GM23248 (cell line): ENCODE data around the gene JPT1. TPM values are rescaled to one million over a fixed set of nuclear protein-coding genes. Genes with fewer than 3 reads are reported as not detected.

Source experiments
- DNase-seq: peaks from one replicate; pipeline ENCODE4 v3.0.0-alpha.2; 2015
- H2AFZ ChIP-seq: fragments of 200-600 bp; sonication (generic); 2 replicates; pipeline ENCODE4 v1.6.1; 2016; ENCODE audit warnings: antibody characterized with exemption
- H3F3A ChIP-seq: fragments of 200-600 bp; sonication (generic); 2 replicates; pipeline ENCODE4 v1.6.1; 2016; ENCODE audit warnings: mild to moderate bottlenecking, antibody characterized with exemption, mixed run types; ENCODE audit not compliant: insufficient read depth
- H3K27ac ChIP-seq: fragments of 200-600 bp; sonication (generic); 2 replicates; pipeline ENCODE4 v1.5.1; 2016; ENCODE audit warnings: mild to moderate bottlenecking
- H3K27me3 ChIP-seq: fragments of 200-600 bp; sonication (generic); replicated peaks from 2 replicates; pipeline ENCODE4 v1.6.1; 2016; ENCODE audit warnings: mild to moderate bottlenecking; ENCODE audit not compliant: insufficient read depth
- H3K36me3 ChIP-seq: fragments of 200-600 bp; sonication (generic); 2 replicates; pipeline ENCODE4 v1.6.1; 2016; ENCODE audit warnings: low read depth, mild to moderate bottlenecking
- H3K4me1 ChIP-seq: fragments of 200-600 bp; sonication (generic); 2 replicates; pipeline ENCODE4 v1.6.1; 2016; ENCODE audit warnings: mild to moderate bottlenecking; ENCODE audit not compliant: insufficient read depth
- H3K4me2 ChIP-seq: fragments of 200-600 bp; sonication (generic); one replicate; pipeline ENCODE4 v1.6.1; 2016; ENCODE audit warnings: mild to moderate bottlenecking; ENCODE audit not compliant: unreplicated experiment
- H3K4me3 ChIP-seq: fragments of 200-600 bp; sonication (generic); 2 replicates; pipeline ENCODE4 v1.5.1; 2016; ENCODE audit warnings: mild to moderate bottlenecking
- H3K79me2 ChIP-seq: fragments of 200-600 bp; sonication (generic); 2 replicates; pipeline ENCODE4 v1.6.1; 2016; ENCODE audit warnings: mild to moderate bottlenecking; ENCODE audit not compliant: insufficient read depth
- H3K9ac ChIP-seq: fragments of 200-600 bp; sonication (generic); 2 replicates; pipeline ENCODE4 v1.6.1; 2016; ENCODE audit warnings: mild to moderate bottlenecking
- H3K9me2 ChIP-seq: fragments of 200-600 bp; sonication (generic); 2 replicates; pipeline ENCODE4 v1.6.1; 2016; ENCODE audit warnings: mixed run types, mild to moderate bottlenecking, moderate library complexity; ENCODE audit not compliant: insufficient read depth
- H3K9me3 ChIP-seq: fragments of 200-600 bp; sonication (generic); one replicate; pipeline ENCODE4 v1.6.1; 2017; ENCODE audit warnings: low read depth
- H4K20me1 ChIP-seq: fragments of 200-600 bp; sonication (generic); 2 replicates; pipeline ENCODE4 v1.6.0; 2016; ENCODE audit not compliant: insufficient read depth
- EZH2 ChIP-seq: fragments of 200-600 bp; sonication (generic); IDR thresholded peaks from 2 replicates; pipeline ENCODE4 v1.6.1; 2018; ENCODE audit warnings: antibody characterized with exemption, mild to moderate bottlenecking; ENCODE audit not compliant: insufficient read depth, poor library complexity, severe bottlenecking
- EZH2phosphoT487 ChIP-seq: fragments of 200-600 bp; sonication (generic); IDR thresholded peaks from 2 replicates; pipeline ENCODE4 v1.6.1; 2018; ENCODE audit warnings: antibody characterized with exemption, moderate library complexity, mild to moderate bottlenecking, low read depth; ENCODE audit not compliant: insufficient read depth
- WGBS, 2 experiments: methylation state at CpG; one replicate each; pipeline ENCODE4 v1.1.6; 2015 to 2017; ENCODE audit warnings: low lambda C conversion rate in 2 of 2, low coverage in 1 of 2; ENCODE audit errors: missing lambda C conversion rate in 2 of 2; 5-methylcytosine and 5-hydroxymethylcytosine counted together
- in situ Hi-C: fragments of 300-500 bp; cut with MboI; formaldehyde crosslinking; loops from 2 replicates; pipeline ENCODE4 v1.15.0; 2020
- polyA plus RNA-seq: library from polyadenylated mRNA; unstranded; fragments of >200 nt; fragmentation: Nextera tagmentation; extraction: Ambion mirVana; gene quantifications from 2 replicates; pipeline ENCODE4 v1.2.1, GENCODE V29; 2016
- total RNA-seq: library from RNA; depleted of rRNA; stranded (reverse); fragments of >200 nt; shearing (Covaris generic); gene quantifications from 2 replicates; pipeline ENCODE4 v1.2.3, GENCODE V29; 2014

The JPT1 gene
- total and polyA plus RNA-seq, 2 experiments from 2014 or later = 54.0 to 199 TPM

DNA sequence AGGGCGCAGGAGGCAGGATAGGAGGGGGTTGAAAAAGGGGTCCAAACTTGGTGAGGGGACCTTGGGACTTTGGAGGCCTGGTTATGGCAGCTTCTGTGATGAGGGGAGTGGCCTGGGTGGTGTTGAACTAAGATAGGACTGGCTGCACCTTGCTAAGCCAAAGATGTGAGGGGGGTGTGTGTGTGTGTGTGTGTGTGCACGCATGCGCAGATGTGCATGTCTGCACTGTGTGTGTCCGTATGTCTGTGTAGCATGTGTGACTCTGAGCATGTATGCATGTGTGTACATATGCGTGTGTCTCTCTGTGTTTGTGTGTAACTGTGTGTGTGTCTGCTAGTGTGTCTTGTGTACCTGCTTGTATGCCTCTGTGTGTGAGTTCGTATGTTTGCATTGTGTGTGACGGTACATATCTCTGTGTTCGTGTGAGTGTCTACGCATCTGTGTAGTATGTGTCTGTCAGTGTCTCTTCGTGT is 62.4 kb downstream of the JPT1 start:
- Histone ChIP-seq H3K79me2 (no peaks in the 10 kb centered on the region), H3K4me2 (no peak overlapping the region)
- 87 to 89% methylated on average over 10 of the region's 10 CpGs for WGBS, 2 experiments

DNA sequence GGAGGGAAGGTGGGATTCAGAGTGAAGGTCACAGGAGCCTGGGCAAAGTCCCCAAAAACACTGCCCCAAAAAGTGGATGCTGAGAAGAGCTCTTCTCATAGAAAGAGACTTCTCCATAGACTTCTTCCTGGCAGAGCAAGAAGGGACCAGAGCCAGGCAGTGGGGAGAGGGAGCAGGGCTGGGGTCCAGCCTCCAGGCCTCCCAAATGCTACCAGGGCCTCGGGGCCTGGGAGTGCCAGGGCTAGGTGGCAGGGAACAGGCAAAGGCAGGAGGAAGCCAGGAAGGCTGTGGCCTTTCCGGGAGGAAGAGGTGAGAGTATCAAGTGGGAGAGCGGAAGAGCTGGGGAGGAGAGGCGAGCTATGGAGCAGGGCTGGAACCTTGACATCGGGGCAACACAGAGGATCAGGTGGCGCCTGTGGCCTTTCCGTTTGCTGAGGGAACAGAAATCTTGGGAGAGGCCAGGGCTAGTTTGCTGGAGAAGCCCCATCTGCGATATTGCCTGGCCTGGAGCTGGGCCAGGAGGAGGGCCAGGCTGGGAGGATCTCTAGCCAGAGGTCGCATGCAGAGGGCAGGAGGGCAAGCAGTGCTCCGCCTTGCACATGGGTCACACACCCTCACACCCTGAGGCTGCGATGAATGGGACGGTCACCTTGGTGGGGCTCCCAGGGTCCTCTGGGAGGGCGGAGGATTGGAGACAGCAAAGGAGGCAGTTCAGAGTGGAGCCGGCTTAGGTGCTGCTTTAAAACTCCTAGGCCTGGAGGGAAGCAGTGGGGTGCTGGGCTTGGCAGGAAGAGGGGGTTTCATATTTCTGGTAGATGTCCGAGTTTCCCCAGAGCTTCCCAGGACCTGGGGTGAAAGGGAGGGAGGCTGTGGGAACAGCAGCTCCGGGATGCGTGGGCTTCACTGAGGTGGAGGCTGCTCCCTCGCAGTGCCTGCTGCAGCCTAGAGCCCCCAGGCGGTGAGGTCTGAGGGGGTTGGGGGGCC is 63.1 kb downstream of the JPT1 start:
- no peak overlapping the region for H3K27ac ChIP-seq
- no peaks in the 10 kb centered on the region for H3K79me2 ChIP-seq
- DNase-seq = no peak
- no peaks in the 10 kb centered on the region for H3K9me2 ChIP-seq
- TF ChIP-seq EZH2 (no peak), EZH2phosphoT487 (no peak)
- H3K9ac ChIP-seq = no peak overlapping the region
- no peaks in the 10 kb centered on the region for H3F3A ChIP-seq
- peaks cover 8% of the 10 kb centered on the region for H3K4me1 ChIP-seq
- no peaks in the 10 kb centered on the region for H3K27me3 ChIP-seq
- no peak overlapping the region for H3K4me2 ChIP-seq
- H2AFZ ChIP-seq = no peak overlapping the region
- no peaks in the 10 kb centered on the region for H3K36me3 ChIP-seq
- 75 to 78% methylated on average over 19 of the region's 19 CpGs for WGBS, 2 experiments
- no peaks in the 10 kb centered on the region for H4K20me1 ChIP-seq
- no peak overlapping the region for H3K4me3 ChIP-seq
- H3K9me3 ChIP-seq = no peaks in the 10 kb centered on the region
- in situ Hi-C loops = no loop called here

More for the DNA sequence above, 62.4 kb downstream of the JPT1 start:
- Histone ChIP-seq H3K36me3 (no peaks in the 10 kb centered on the region), H2AFZ (no peak overlapping the region), H3K27me3 (no peaks in the 10 kb centered on the region), H3K9ac (no peak overlapping the region), H3K4me3 (no peak overlapping the region), H4K20me1 (no peaks in the 10 kb centered on the region), H3F3A (no peaks in the 10 kb centered on the region), H3K27ac (no peak overlapping the region), H3K9me3 (no peaks in the 10 kb centered on the region), H3K9me2 (no peaks in the 10 kb centered on the region), H3K4me1 (peaks cover 10% of the 10 kb centered on the region)
- DNase-seq = no peak
- TF ChIP-seq EZH2phosphoT487 (no peak), EZH2 (no peak)
- in situ Hi-C loops = no loop called here

DNA sequence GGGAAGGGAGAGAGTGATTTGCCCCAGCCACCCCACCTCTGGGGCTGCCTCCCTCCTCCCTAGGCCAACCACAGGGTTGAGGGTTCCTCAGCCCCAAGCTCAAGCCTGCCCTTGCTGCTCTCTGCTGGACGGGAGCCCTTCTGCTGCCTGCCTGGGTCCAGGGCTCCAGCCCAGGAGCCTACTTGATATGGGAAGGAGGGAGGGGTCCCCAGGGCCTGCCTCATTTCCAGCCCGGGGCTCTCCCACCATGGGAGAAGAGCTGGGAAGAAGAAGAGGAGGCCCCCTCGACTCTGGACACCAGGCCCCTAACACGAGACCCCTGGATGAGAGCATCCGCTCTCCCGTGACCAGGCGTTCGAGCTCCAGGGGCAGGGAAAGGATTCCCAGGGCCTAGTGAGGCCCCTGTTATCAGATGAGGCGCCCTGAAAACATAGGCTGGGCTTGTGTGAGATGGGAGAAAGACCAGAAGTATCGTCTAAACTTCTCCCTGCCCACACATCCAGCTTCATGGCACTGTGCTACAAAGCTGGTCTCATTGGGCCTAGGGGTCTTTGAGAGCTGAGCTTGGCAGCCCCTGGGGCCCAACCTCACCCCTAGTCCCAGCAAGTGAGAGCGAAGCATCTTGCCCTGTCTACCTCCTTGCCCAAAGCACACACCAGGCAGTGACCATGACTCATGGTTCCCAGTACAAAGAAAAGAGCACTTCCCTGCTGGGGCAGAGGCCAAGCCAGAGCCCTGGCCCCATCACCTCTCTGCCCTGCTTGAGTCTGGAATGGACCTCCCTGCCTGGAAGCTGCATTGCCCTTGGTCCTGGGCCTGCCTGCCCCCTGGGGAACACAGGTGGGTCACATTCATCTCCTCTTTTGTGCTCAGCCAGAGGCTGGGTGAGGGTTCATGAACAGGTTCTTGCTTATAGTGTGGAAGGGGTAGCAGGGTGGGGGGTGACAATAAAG is 65.6 kb downstream of the JPT1 start:
- Histone ChIP-seq H3K9ac (peak overlapping the region; percentile 82), H3K9me2 (no peaks in the 10 kb centered on the region), H4K20me1 (no peaks in the 10 kb centered on the region), H3K9me3 (no peaks in the 10 kb centered on the region), H3K36me3 (no peaks in the 10 kb centered on the region), H3K4me1 (peaks cover 9% of the 10 kb centered on the region), H3K27ac (peak overlapping the region; percentile 45; the same call in 1 of the 2 replicates), H3F3A (no peaks in the 10 kb centered on the region), H3K4me2 (peak overlapping the region; percentile 78), H3K27me3 (no peaks in the 10 kb centered on the region), H3K79me2 (no peaks in the 10 kb centered on the region), H2AFZ (peak overlapping the region; percentile 88), H3K4me3 (peak overlapping the region; percentile 76)
- peak; percentile 69 for DNase-seq
- WGBS, 2 experiments = 82 to 86% methylated on average over 10 to 11 of the region's 11 CpGs
- TF ChIP-seq EZH2phosphoT487 (no peak), EZH2 (no peak)
- in situ Hi-C loops = no loop called here
